Kidney glomerular epithelial cell (primary cell): Measurements from ENCODE around the gene NHERF1.

Source experiments
- DNase-seq: peaks from one replicate; lab custom pipeline; 2025; lab: John Stamatoyannopoulos, UW

The NHERF1 gene

DNA sequence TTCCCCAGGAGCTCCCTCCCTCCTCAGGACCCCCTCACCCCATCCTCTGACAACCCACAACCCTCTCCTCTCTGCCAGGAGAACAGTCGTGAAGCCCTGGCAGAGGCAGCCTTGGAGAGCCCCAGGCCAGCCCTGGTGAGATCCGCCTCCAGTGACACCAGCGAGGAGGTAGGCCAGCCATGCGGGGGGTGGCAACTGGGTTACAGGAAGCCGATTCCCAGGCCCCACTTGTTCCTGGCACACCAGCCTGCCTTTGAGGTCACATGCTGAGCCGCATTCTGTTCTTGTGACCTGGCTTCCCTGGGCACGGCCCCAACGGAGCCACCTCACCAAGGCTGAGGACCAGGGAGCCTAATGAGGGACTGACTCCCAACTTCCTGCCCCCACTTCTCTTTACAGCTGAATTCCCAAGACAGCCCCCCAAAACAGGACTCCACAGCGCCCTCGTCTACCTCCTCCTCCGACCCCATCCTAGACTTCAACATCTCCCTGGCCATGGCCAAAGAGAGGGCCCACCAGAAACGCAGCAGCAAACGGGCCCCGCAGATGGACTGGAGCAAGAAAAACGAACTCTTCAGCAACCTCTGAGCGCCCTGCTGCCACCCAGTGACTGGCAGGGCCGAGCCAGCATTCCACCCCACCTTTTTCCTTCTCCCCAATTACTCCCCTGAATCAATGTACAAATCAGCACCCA lies 19.8 kb downstream of the NHERF1 start:
- DNase-seq = no peak

GRCh38 chr17:74768763-74769114 lies 20.3 kb downstream of the NHERF1 start:
- DNase-seq = no peak

- DNase-seq = no peak
Observed at GRCh38 chr17:74769266-74769855, 20.9 kb downstream of the NHERF1 start.

DNA sequence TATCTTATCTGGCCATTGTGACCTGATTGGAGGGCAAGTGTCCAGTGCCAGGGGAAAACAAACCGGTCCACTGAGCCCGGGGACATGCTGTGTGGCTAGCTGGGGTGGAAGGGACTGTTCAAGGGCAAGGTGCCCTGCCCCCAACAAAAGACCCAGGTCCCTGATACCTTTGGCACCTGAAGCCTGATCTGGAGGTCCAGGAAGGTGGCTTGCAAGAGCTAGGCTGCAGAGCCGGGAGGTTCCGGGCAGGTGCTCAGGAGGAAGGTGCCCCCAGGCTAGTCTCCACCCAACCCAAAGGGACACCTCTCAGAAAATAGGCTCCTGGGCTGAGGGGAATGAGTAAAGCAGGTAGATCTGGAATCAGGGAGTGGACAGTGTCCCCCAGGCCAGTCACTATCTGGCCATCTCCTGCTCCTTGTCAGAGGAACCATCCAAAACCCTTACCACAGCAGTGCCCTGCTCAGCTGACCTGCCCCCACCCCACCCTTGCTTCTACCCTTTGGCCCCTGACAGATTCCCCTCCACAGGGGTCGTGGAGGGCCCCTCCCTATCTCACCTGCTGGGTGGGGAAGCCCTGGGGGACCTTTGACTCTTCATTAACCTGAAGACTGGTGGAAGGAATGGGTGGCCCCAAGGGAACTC lies 21.5 kb downstream of the NHERF1 start:
- no peak for DNase-seq

GRCh38 chr17:74770498-74771318 lies 22.3 kb downstream of the NHERF1 start:
- DNase-seq = peak; percentile 36

GRCh38 chr17:74771319-74771914 lies 23.0 kb downstream of the NHERF1 start:
- DNase-seq = no peak

DNA sequence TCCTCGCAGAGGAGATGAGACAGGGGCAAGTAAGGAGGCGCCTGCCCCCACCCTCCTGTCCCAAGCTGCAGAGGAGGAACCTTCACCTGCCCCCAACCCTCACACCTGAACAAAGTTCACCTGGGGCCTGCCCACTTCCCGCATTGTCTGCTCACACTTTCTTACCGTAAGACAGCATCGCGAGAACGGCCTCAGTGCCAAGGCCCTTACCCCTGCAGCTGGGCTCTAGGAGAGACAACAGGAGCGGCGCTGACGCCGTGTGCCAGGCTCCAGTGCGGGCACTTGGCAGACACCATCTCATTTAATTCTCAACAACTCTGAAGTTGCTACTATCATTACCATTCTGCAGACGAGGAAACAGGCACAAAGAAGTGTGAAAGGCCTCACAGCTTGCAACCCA lies 23.6 kb downstream of the NHERF1 start:
- DNase-seq = no peak

DNA sequence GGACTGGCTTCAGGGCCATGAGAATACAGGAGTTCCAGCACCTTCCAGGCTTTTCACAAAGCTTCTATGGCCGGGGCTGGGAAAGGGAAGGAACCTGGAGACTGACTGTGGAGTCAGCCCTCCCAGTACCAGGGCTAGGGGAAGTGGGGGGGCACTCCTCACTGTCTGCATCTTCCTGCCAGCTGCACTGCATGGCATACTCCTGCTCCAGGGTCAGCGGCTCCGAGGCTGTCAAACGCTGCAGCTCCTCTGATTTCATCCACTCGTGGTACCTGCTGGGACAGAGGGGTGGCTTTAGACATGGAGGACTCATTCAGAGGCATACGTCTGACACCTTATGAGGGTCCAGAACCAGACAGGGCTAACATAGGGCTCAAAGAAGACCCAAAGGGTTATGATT lies 25.0 kb downstream of the NHERF1 start:
- DNase-seq = no peak

GRCh38 chr17:74773871-74774286 lies 25.5 kb downstream of the NHERF1 start:
- DNase-seq = peak; percentile 50

GRCh38 chr17:74775409-74776043 lies 27.1 kb downstream of the NHERF1 start:
- no peak for DNase-seq

- DNase-seq = peak; percentile 92
Observed at GRCh38 chr17:74776044-74776962, 27.9 kb downstream of the NHERF1 start, which contains the start of gene NAT9. Gene NAT9, minus strand, starts transcription at chr17:74776345. Its CDS starts 647 bp downstream, at chr17:74775698.

DNA sequence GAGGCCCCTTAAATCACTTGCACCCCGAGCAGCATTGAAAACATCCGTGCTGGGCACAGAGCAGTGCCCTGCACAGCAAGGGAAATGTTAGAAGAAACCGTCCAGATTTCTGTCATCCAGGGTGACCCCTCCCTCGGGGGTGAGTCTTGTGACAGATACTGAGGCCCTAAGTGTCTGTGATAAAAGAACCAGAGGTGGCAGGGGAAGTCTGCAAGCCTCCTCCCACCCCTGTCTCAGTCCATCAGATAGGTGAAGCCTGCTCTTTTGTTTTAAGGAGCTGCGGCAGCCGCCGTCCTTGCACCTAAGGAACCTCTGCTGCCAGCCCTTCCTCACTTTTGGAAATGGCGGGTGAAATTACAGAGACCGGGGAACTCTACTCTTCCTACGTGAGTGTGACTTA lies 28.6 kb downstream of the NHERF1 start:
- DNase-seq = no peak

DNA sequence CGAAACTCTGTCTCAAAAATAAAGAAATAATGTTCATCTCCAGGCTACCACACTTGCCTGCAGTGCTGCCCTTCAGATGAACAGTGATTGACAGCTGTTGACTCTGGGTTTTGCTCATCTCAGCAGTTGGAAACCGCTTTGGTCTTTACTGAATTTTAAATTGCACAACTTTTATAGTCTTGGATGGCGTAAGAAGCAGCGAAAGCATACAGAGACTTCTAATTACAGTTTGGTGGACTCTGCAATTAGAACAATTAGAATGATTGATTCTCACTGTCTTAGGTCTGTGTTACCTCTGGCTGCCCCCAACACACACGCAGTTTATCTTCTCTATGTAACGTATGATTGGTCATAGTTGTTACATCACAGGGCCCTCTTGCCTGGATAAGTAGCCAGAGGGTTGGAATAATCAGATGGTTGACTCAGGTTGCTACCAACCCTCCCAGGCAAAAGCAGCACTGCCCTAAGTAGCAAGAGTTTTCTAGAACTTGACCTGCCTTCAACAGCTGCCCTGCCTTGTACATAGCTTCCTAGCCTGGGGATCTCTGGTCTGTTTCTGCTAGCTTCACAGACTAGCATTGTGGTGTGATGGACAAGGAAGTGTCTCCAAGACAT lies 29.6 kb downstream of the NHERF1 start:
- DNase-seq = no peak

DNA sequence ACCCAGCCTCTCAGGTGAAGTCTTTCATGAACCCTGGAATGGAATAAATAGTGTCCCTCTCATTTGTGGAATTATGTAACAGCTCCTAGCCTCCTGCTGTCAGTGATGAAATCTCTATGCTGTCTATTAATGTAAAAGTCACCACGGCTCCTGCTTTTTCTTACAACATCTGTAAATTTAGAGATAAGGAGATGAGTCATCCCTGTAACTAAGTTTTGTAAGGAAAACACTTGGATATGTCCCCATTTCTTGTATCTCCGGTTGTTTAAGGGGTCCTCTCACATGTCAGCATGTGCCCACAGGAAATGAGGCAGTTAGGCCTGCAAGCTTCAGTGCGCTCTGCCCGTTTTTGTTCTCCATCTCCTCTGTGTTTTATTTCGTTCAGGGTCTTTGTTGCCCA lies 30.5 kb downstream of the NHERF1 start:
- no peak for DNase-seq

DNA sequence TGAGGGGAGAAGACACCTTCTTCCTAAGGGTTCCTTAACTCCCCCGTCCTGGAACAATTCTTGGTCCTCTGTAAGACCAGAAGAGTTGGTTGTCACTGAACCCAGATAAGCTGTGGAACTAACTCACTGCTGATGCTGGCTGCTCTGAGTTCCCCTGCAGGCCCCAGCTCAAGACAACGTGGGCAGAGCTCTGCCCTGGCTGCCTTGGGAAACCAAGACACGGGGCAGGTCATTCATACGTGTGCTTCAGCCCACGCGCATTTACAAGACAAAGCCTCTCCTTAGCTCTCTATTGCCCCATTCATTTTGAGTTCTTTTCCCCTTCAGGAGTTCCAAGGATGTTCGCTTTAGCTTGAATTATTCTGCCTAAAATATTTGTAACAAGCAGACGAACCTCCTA lies 31.1 kb downstream of the NHERF1 start:
- DNase-seq = no peak

DNA sequence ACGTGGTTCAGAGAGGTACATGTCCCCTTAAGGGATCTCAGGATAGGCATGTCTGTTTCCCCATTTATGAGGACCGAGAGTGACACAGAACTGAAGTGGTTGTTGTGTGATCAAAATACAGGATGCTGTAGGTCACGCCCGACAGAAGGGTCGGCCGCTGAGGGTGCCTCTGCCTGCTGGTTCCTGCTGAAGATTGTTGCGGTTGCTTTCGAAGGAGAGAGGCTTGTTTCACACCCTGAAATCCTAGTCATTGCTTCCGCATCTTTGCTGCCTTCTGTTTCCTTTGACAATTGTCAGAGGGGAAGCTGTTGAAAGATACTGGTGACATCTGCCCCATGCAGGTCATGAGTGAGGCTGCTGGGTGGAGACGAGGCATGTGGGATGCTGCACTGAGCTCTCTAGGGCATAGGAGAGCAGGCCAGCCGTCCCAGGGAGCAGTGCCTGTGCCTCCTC lies 31.5 kb downstream of the NHERF1 start:
- no peak for DNase-seq

DNA sequence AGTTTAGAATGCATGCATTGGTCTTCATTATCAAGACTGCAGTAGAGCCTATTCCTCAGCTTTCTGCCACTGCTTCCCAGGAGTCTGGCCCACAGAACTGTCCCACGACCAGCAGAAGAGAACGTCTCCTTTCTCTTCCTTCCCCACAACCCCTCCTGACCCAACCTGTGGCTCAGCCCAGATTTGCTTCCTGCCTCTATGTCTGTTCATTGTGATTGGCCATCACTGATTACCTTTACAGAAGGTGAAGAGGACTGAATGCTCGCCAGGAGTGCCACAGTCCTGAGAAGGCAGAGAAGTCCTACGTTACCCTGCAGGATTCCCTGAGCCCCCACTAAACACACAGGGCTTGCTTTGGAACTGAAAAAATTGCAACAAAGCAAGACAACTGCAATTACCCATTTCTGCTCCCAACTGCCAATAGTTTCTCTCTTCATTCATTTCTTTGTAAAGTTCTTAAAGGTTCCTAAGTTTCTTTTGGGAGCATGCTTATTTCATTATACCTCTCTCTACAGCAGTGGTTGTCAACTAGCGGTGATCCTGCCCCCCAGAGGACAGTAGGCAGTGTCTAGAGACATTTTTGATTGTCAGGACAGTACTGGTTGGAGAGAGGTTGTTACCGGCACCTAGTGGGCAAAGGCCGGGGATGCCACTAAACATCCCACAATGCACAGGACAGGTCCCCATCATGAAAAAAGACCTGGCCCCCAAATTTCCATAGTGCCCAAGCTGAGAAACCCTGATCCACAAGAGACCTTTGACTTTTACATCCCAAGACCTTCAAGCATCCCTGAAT lies 32.2 kb downstream of the NHERF1 start:
- DNase-seq = no peak

- no peak for DNase-seq
Observed at GRCh38 chr17:74782571-74782970, 34.1 kb downstream of the NHERF1 start.

DNA sequence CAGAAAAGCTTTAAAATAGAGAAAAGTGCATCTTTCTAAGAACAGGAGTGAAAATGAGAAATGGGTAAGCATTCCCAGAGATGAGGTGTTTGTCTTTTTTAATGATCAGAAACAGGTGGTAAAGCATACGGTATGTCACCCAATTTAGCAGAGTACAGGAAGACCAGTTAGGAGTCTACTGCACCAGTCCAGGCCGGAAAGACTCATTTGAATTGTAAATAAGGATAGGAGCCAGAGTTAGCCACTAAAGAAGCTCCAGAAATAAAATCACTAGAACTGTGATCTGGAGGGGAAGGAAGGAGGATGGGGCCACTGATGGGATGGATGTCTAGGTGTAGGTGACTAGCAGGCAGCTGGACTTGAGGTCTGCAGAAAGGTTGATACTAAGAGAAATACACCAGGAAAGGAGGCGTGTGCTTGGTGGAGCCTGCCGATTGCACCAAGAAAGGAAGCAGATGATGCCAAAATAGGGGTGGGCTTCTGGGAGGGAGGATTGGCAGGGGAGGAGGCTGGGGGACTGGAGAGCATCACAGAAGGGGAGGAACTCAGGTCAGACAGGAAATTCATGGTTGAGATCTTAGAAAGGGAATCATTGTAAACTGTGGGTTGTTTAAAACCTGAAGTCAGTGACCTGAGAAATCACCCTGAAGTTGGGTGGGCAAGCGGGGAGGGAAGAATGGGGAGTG lies 35.8 kb downstream of the NHERF1 start:
- DNase-seq = no peak
